Measurements from ENCODE around the gene TMEM217.

DNA sequence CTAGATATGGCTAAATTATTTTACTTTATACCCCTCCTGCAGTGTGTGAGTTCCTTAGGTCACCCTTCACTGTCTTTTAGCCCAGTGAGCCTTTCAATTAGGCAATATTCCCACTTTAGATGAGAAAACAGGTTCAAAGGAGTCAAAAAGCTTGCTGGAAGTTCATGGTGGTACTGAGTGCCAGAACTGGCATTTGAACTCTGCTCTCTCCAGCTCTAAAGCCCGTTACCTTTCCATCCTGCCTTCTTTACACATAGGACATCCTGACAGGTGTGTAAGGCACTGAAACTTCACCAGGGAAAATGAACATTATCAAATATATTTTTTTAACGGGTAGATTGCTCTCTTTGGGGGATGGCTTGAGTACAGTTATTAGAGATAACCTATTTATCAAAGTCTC lies 11.2 kb upstream of the TMEM217 start:
- TF ChIP-seq, protein P1, sequence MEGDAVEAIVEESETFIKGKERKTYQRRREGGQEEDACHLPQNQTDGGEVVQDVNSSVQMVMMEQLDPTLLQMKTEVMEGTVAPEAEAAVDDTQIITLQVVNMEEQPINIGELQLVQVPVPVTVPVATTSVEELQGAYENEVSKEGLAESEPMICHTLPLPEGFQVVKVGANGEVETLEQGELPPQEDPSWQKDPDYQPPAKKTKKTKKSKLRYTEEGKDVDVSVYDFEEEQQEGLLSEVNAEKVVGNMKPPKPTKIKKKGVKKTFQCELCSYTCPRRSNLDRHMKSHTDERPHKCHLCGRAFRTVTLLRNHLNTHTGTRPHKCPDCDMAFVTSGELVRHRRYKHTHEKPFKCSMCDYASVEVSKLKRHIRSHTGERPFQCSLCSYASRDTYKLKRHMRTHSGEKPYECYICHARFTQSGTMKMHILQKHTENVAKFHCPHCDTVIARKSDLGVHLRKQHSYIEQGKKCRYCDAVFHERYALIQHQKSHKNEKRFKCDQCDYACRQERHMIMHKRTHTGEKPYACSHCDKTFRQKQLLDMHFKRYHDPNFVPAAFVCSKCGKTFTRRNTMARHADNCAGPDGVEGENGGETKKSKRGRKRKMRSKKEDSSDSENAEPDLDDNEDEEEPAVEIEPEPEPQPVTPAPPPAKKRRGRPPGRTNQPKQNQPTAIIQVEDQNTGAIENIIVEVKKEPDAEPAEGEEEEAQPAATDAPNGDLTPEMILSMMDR (IDR thresholded peaks at IDR 0.05) = no peak
- no peak for TF ChIP-seq POLR2A (IDR thresholded peaks at IDR 0.05)
